CD8-positive, alpha-beta memory T cell (primary cell): ENCODE measurements around the gene UBE2N. TPM values are rescaled to one million over a fixed set of nuclear protein-coding genes. Genes with fewer than 3 reads are reported as not detected.
"Not testable (repeated sequence)": the region's sequence is repeated elsewhere in the genome, so short reads cannot be mapped to it uniquely, and the experiment has no call there.

Experiments
- CTCF ChIA-PET: fragments of 350-600 bp; sonication (Branson Sonifier 250); formaldehyde crosslinking; loops from one replicate; lab custom pipeline; 2021; ENCODE audit warnings: antibody characterized with exemption; lab: Charles Lee
- POLR2A ChIA-PET: fragments of 350-600 bp; sonication (Branson Sonifier 250); formaldehyde crosslinking; loops from one replicate; lab custom pipeline; 2021; ENCODE audit warnings: antibody characterized with exemption; lab: Charles Lee
- DNase-seq, 5 donors: peaks; one replicate each; pipeline versions ENCODE4 v3.0.0 to v3.0.0-alpha.2; 2020 to 2022; ENCODE audit warnings: mixed read lengths in 1 of 5
- H3K27ac ChIP-seq: one replicate; pipeline ENCODE4 v1.7.0; 2013; ENCODE audit warnings: low read depth, mild to moderate bottlenecking, low read length, moderate library complexity
- H3K27me3 ChIP-seq: 2 replicates; pipeline ENCODE4 v1.7.0; 2013; ENCODE audit warnings: low read length, mild to moderate bottlenecking; ENCODE audit not compliant: insufficient read depth, poor library complexity, severe bottlenecking
- H3K36me3 ChIP-seq: 2 replicates; pipeline ENCODE4 v1.7.0; 2013; ENCODE audit warnings: mild to moderate bottlenecking, low read length, moderate library complexity; ENCODE audit not compliant: insufficient read depth
- H3K4me1 ChIP-seq: 2 replicates; pipeline ENCODE4 v1.7.0; 2013; ENCODE audit warnings: mild to moderate bottlenecking, low read length, moderate library complexity; ENCODE audit not compliant: insufficient read depth
- H3K4me3 ChIP-seq: 2 replicates; pipeline ENCODE4 v1.7.0; 2013; ENCODE audit warnings: mild to moderate bottlenecking, low read length
- H3K9me3 ChIP-seq: 2 replicates; pipeline ENCODE4 v1.7.0; 2013; ENCODE audit warnings: mild to moderate bottlenecking, low read length
- H3K27ac Mint-ChIP-seq, 8 donors: one replicate each; pipeline ENCODE4 v1.8.0; 2020 to 2021; ENCODE audit warnings: mixed read lengths in 8 of 8, mild to moderate bottlenecking in 6 of 8, inconsistent platforms in 3 of 8, moderate library complexity in 3 of 8
- H3K27me3 Mint-ChIP-seq, 2 donors: one replicate each; pipeline ENCODE4 v1.8.0; 2020 to 2021; ENCODE audit warnings: mixed read lengths in 2 of 2, mild to moderate bottlenecking in 1 of 2, moderate library complexity in 1 of 2
- H3K36me3 Mint-ChIP-seq, 3 donors: one replicate each; pipeline ENCODE4 v1.8.0; 2020 to 2021; ENCODE audit warnings: mixed read lengths in 3 of 3, inconsistent platforms in 1 of 3, mild to moderate bottlenecking in 1 of 3
- H3K4me1 Mint-ChIP-seq, 3 donors: one replicate each; pipeline ENCODE4 v1.8.0; 2020 to 2021; ENCODE audit warnings: mixed read lengths in 3 of 3, inconsistent platforms in 1 of 3, mild to moderate bottlenecking in 1 of 3
- H3K4me3 Mint-ChIP-seq, 7 donors: one replicate each; pipeline ENCODE4 v1.8.0; 2020 to 2021; ENCODE audit warnings: mixed read lengths in 7 of 7, mild to moderate bottlenecking in 6 of 7, moderate library complexity in 4 of 7, inconsistent platforms in 2 of 7
- H3K9me3 Mint-ChIP-seq, 5 donors: one replicate each; pipeline ENCODE4 v1.8.0; 2020 to 2022; ENCODE audit warnings: mixed read lengths in 5 of 5, mild to moderate bottlenecking in 3 of 5, moderate library complexity in 2 of 5, inconsistent platforms in 1 of 5
- polyA plus RNA-seq: library from polyadenylated mRNA; unstranded; fragments of 300-500 nt; fragmentation: Illumina TruSeq; gene quantifications from one replicate; pipeline ENCODE4 v1.2.3, GENCODE V29; 2021
- total RNA-seq, 2 experiments: library from RNA; stranded (reverse); gene quantifications; one replicate each; pipeline ENCODE4 v1.2.3, GENCODE V29; 2021

The UBE2N gene
- total and polyA plus RNA-seq, 3 experiments from 2014 or later, result 157 to 244 (median 236) TPM

DNA sequence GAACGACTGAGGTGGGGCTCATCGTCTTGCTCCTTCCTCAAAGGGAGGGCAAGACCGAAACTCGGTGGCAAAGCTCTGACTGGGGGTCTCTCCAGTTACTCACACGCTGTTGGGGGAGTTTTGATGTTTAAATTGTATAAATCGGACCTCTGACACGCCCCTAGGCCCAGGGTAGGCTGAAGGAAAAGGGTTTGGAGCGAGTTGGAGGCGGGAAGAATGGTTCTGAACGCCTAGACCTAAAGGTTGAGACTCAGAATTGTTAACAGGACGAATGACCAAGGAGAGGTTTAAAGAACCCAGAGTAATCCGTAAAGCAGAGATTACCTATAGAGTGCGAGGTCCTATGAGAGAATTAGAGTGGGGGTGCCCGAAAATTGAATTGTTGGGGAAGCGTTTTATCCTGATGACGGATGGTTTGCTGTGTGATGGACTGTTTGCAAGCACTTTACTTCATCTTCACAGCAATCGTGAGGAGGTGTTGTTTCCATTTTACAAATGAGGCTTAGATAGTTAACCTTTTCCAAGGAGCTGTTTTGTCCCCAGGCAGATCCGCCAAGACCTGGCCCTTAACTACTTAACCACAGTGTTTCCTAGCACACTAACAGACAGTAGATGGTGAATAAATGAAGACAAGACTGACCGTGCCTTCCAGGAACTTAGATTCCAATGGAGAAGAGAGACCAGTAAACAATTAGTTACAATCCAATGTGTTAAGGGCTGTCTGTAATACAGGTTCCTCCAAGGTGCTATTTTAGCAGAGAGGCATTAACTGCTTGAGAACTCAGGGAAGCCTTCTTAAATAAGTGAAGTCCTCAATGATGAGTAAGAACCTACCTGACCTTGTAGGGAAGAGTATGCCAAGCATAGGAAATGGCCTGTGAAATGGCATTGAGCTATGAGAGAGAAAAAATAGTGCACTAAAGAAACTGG lies 929 bp upstream of the UBE2N start:
- ChIA-PET POLR2A (interaction anchor here (0.5 to 1.4 kb wide), 8 partner anchors 25 to 1016 kb away, joined by 3 to 6 read pairs (median 4); partner anchors contain the start of genes CRADD, EEA1 and MRPL42), CTCF (interaction anchor here (1.1 to 2.6 kb wide), 4 partner anchors 24 to 455 kb away, joined by 3 to 9 read pairs (median 4); partner anchors contain the start of gene MRPL42)
- Mint-ChIP-seq H3K9me3 (no peaks in the 10 kb centered on the region), H3K36me3 (peaks cover 0 to 10% (median 0%) of the 10 kb centered on the region in 3 donors), H3K27me3 (peaks cover 0 to 1% of the 10 kb centered on the region in 2 donors), H3K4me1 (peaks cover 39 to 45% (median 41%) of the 10 kb centered on the region in 3 donors), H3K27ac (peak overlapping the region; percentile 90 to 100 (median 98)), H3K4me3 (peak overlapping the region; percentile 92 to 98 (median 96))
- peak overlapping the region; percentile 68 for H3K4me3 ChIP-seq
- H3K27me3 ChIP-seq, result no peaks in the 10 kb centered on the region
- H3K27ac ChIP-seq, result peak overlapping the region; percentile 82
- H3K9me3 ChIP-seq, result no peaks in the 10 kb centered on the region
- H3K4me1 ChIP-seq, result peaks cover 42% of the 10 kb centered on the region
- H3K36me3 ChIP-seq, result no peaks in the 10 kb centered on the region
- no peak for DNase-seq

DNA sequence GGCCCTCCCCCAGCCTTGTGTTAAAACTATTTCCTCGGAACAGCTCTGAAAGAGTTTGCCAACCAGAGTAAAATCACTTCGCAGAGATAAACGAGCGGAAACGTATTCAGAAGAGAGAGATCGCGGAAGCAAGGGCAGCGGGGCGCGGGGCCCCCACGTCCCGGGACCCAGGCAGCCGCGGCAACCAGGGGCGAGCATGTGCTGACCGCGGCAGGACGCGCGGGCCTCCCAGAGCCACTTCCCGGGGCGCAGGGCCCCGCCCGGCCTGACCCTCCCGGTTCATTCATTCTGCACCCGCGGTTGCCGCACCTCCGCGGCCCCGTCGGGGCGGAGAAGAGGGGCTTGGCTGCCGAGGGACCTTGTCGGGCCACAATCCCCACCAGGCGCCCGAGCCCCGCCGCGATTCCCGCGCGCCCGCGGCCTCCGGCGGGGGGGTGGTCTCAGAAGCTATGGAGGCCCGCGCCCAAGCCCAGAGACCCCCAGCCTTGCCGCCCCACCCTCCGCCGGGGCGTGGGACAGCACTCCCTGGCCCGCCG lies 598 bp downstream of the UBE2N start:
- ChIA-PET POLR2A (interaction anchor here (1.0 to 1.4 kb wide), 5 partner anchors 17 to 512 kb away, joined by 3 to 7 read pairs (median 4); partner anchors contain the start of genes EEA1 and MRPL42), CTCF (interaction anchor here (0.7 to 2.6 kb wide), 5 partner anchors 10 to 660 kb away, joined by 3 to 9 read pairs (median 4); partner anchors contain the start of gene MRPL42)
- Mint-ChIP-seq H3K36me3 (peaks cover 0 to 10% (median 0%) of the 10 kb centered on the region in 3 donors), H3K9me3 (no peaks in the 10 kb centered on the region), H3K27ac (peak overlapping the region; percentile 82 to 96 (median 92)), H3K4me1 (peaks cover 53 to 59% (median 56%) of the 10 kb centered on the region in 3 donors), H3K4me3 (peak overlapping the region; percentile 90 to 96 (median 94)), H3K27me3 (peaks cover 0 to 1% of the 10 kb centered on the region in 2 donors)
- no peaks in the 10 kb centered on the region for H3K27me3 ChIP-seq
- H3K4me3 ChIP-seq, result peak overlapping the region; percentile 64
- H3K36me3 ChIP-seq, result no peaks in the 10 kb centered on the region
- H3K27ac ChIP-seq, result peak overlapping the region; percentile 82
- H3K9me3 ChIP-seq, result no peaks in the 10 kb centered on the region
- peak; percentile 32 to 64 (median 45) for DNase-seq
- peaks cover 52% of the 10 kb centered on the region for H3K4me1 ChIP-seq

DNA sequence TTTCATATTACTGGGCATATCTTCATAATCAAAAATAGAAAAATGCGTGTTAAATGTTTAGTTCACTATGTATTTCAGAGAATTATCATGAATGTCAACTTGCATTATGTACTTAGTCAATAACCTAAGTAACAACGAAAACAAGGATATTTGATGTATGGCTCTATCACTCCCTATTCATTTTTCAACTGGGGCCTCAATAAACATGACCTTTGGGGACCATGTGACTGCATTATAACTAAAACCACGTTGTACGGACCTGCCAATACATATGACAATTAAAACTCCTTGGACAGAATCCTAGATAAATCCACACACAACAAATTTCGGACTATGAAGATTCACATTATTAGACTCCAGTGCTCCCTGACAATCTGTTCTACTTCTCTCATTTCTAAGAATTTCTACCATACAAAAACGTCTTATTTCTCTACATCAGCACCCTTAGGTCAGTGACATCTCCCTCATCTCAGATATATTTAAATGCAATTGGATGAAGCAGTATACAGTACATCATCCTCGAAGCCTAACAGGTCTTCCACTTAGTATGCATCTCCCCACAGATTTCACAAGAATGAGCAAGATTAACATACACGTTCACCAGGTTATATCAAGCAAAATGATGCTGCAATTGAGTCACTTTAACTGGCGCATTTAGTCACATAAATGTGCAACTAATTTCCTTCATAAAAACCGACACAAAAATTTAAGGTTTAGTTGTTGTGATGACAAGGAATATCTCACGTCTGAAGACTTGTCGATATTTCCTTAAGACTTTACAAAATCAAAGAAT lies 1.5 kb downstream of the UBE2N start:
- H3K27me3 Mint-ChIP-seq, result peaks cover 0 to 1% of the 10 kb centered on the region in 2 donors
- no peak for DNase-seq
- no peaks in the 10 kb centered on the region for H3K9me3 Mint-ChIP-seq
- H3K4me1 Mint-ChIP-seq, result peaks cover 60 to 67% (median 65%) of the 10 kb centered on the region in 3 donors
- Histone ChIP-seq H3K9me3 (no peaks in the 10 kb centered on the region), H3K36me3 (no peaks in the 10 kb centered on the region), H3K4me1 (peaks cover 60% of the 10 kb centered on the region), H3K27me3 (no peaks in the 10 kb centered on the region), H3K4me3 (peak overlapping the region; percentile 64), H3K27ac (peak overlapping the region; percentile 82)
- peak overlapping the region; percentile 90 to 96 (median 94) for H3K4me3 Mint-ChIP-seq
- CTCF ChIA-PET, result interaction anchor here (0.7 to 2.6 kb wide), 5 partner anchors 9 to 661 kb away, joined by 4 to 9 read pairs (median 4); partner anchors contain the start of gene MRPL42
- POLR2A ChIA-PET, result interaction anchor here (1.0 to 1.3 kb wide), 3 partner anchors 16 to 511 kb away, joined by 3 to 7 read pairs (median 6); partner anchors contain the start of gene EEA1
- H3K36me3 Mint-ChIP-seq, result peaks cover 0 to 10% (median 0%) of the 10 kb centered on the region in 3 donors
- H3K27ac Mint-ChIP-seq, result peak overlapping the region; percentile 16 to 96 (median 92)

DNA sequence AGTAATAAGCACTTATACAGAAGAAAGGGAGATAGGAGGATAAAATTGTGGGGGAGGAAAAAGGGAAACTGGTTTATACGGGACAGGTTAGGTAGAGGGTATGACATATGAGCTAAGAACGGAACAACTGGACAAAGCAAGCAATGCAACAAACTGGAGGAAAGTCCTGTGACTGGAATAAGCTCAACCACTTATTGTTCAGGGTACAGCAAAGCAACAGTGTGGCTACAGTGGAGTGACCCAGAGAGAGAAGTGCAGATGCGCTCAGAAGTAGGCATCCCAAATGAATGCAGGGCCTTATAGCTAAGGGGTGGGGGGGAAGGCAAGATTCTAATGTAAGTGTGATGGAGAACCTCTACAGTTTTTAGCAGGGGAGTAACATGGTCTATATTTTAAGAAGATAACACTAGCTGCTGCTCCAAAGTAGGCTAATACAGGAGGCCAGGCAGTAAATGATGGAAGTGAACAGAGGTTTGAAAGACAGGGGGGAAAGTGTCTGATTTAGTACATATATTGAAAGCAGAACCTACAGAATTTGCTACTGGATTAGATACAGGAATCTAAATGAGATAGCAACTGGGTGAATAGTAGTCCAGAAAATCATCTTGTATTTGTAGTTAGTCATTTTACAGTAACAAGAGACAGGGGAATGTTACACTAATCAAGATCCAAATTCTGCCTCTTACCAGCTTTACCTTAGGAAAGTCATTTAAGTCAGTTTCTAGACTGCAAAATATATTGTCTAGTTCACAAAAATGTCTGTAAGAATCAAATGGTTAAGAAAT lies 3.3 kb downstream of the UBE2N start:
- no peak overlapping the region for H3K27ac ChIP-seq
- H3K27me3 ChIP-seq, result no peaks in the 10 kb centered on the region

DNA sequence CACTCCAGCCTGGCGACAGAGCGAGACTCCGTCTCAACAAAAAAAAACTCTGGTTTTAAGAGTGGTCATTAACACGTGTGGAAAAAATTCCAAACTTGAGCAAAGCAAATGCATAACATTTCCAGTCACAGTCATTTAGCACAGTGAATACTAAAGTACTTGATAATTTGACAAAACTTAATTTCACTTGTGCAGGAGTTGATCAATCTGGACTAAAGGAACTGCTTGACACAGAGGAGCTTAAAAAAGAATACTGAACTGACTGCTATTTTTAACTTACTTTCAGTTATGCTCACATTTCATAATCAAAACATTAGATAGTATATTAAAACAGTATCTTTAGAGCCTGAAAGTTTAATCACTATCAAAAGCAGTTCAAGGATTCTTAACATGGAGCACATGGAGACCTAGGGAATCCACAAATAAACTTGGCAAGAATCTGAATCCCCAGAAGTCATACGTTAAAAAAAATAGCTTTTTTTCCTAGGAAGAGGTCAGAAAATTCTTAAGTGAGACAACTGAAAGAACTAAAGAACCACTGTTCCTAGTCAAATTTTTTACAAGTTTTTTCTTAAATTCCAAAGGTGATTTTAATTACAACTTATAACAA lies 7.4 kb downstream of the UBE2N start:
- POLR2A ChIA-PET, result no interaction called here
- H3K4me1 ChIP-seq, result peaks cover 57% of the 10 kb centered on the region

More for the DNA sequence above, 3.3 kb downstream of the UBE2N start:
- Mint-ChIP-seq H3K4me1 (peaks cover 73 to 83% (median 81%) of the 10 kb centered on the region in 3 donors), H3K9me3 (no peaks in the 10 kb centered on the region), H3K27ac (peak overlapping the region; percentile 4 to 79 (median 30)), H3K27me3 (peaks cover 0 to 1% of the 10 kb centered on the region in 2 donors), H3K36me3 (peaks cover 0 to 10% (median 0%) of the 10 kb centered on the region in 3 donors), H3K4me3 (peak overlapping the region; percentile 66 to 94 (median 84))
- peaks cover 63% of the 10 kb centered on the region for H3K4me1 ChIP-seq
- peak overlapping the region; percentile 5 for H3K4me3 ChIP-seq
- H3K36me3 ChIP-seq, result no peaks in the 10 kb centered on the region
- ChIA-PET POLR2A (interaction anchor here (0.6 to 1.5 kb wide), 3 partner anchors 18 to 685 kb away, joined by 4 to 15 read pairs (median 4); no protein-coding TSS in a partner anchor), CTCF (interaction anchor here (0.6 to 1.5 kb wide), 4 partner anchors 40 to 664 kb away, joined by 3 to 4 read pairs (median 3); no protein-coding TSS in a partner anchor)
- no peak for DNase-seq
- no peaks in the 10 kb centered on the region for H3K9me3 ChIP-seq

DNA sequence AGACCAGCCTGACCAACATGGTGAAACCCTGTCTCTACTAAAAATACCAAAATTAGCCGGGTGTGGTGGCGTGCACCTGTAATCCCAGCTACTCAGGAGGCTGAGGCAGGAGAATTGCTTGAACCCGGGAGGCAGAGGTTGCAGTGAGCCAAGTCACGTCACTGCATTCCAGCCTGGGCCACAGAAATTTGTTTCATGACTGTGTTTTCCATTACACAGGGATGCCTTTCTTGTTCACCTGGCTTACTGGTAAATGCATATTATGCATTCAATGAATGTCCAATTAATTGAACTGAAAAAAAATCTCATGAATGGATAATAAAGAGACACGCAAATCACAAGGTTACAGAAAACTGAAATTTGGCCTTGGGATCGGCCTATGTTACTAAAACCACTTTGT lies 9.7 kb downstream of the UBE2N start:
- Mint-ChIP-seq H3K4me1 (peaks cover 70 to 89% (median 84%) of the 10 kb centered on the region in 3 donors), H3K27ac (peak overlapping the region in 2 of 8 donors; percentile 26 to 53), H3K4me3 (peak overlapping the region in 2 of 7 donors; percentile 6 to 29)
- H3K27ac ChIP-seq, H3K9me3 Mint-ChIP-seq, H3K36me3 ChIP-seq, H3K27me3 ChIP-seq, POLR2A ChIA-PET, H3K27me3 Mint-ChIP-seq, H3K4me3 ChIP-seq, H3K36me3 Mint-ChIP-seq, H3K9me3 ChIP-seq, DNase-seq: not testable (repeated sequence)
- peaks cover 54% of the 10 kb centered on the region for H3K4me1 ChIP-seq
- CTCF ChIA-PET, result interaction anchor here (2.8 kb wide), 1 partner anchor 12 kb away, joined by 14 read pairs; no protein-coding TSS in a partner anchor

More for the DNA sequence above, 7.4 kb downstream of the UBE2N start:
- CTCF ChIA-PET, result interaction anchor here (0.8 to 1.4 kb wide), 3 partner anchors 12 to 667 kb away, joined by 3 to 4 read pairs (median 3); no protein-coding TSS in a partner anchor
- no peaks in the 10 kb centered on the region for H3K9me3 ChIP-seq
- H3K27me3 Mint-ChIP-seq, result no peaks in the 10 kb centered on the region
- H3K4me3 ChIP-seq, result no peak overlapping the region
- no peaks in the 10 kb centered on the region for H3K27me3 ChIP-seq
- no peaks in the 10 kb centered on the region for H3K9me3 Mint-ChIP-seq
- H3K27ac Mint-ChIP-seq, result no peak overlapping the region
- peak overlapping the region in 1 of 7 donors; percentile 32 for H3K4me3 Mint-ChIP-seq
- H3K27ac ChIP-seq, result no peak overlapping the region
- H3K36me3 Mint-ChIP-seq, result peaks cover 0 to 3% (median 1%) of the 10 kb centered on the region in 3 donors
- peaks cover 77 to 89% (median 88%) of the 10 kb centered on the region in 3 donors for H3K4me1 Mint-ChIP-seq
- H3K36me3 ChIP-seq, result no peaks in the 10 kb centered on the region
- no peak for DNase-seq
